ENCODE data around the gene FAM20C.

FAM20C gene

GRCh38 chr7:191981-192649, at the start of gene FAM20C:
TSS of gene FAM20C (plus strand) at chr7:192571. CDS start at chr7:193200, 629 bp downstream.
- peak; percentile 69 for DNase-seq

GRCh38 chr7:143145-143751, 49.1 kb upstream of the FAM20C start:
- no peak for DNase-seq

GRCh38 chr7:143811-144453, 48.4 kb upstream of the FAM20C start:
- DNase-seq, result no peak

GRCh38 chr7:144454-144826, 47.9 kb upstream of the FAM20C start:
- no peak for DNase-seq

GRCh38 chr7:145863-146262, 46.5 kb upstream of the FAM20C start:
- DNase-seq, result no peak

- no peak for DNase-seq
Measured at GRCh38 chr7:148543-148931, 43.8 kb upstream of the FAM20C start.

- DNase-seq, result peak; percentile 98
Measured at GRCh38 chr7:148932-149790, 43.2 kb upstream of the FAM20C start.

- no peak for DNase-seq
Measured at GRCh38 chr7:149791-150636, 42.4 kb upstream of the FAM20C start.

GRCh38 chr7:150811-151221, 41.6 kb upstream of the FAM20C start:
- peak; percentile 58 for DNase-seq

- no peak for DNase-seq
Measured at GRCh38 chr7:151346-152050, 40.9 kb upstream of the FAM20C start.

GRCh38 chr7:152702-153391, 39.5 kb upstream of the FAM20C start:
- DNase-seq, result no peak

- DNase-seq, result no peak
Measured at GRCh38 chr7:153604-154003, 38.8 kb upstream of the FAM20C start.

GRCh38 chr7:154096-154799, 38.1 kb upstream of the FAM20C start:
- no peak for DNase-seq

GRCh38 chr7:155469-155900, 36.9 kb upstream of the FAM20C start:
- DNase-seq, result no peak

GRCh38 chr7:156111-157007, 36.0 kb upstream of the FAM20C start:
- DNase-seq, result no peak

- no peak for DNase-seq
Measured at GRCh38 chr7:157008-157310, 35.4 kb upstream of the FAM20C start.

- no peak for DNase-seq
Measured at GRCh38 chr7:157771-158625, 34.4 kb upstream of the FAM20C start.

GRCh38 chr7:158771-159170, 33.6 kb upstream of the FAM20C start:
- DNase-seq, result no peak

All from activated CD8-positive, alpha-beta memory T cell treated with anti-CD3 and anti-CD28 coated beads for 24 hours (primary cell).